ENCODE measurements around the gene TCF23. TPM values are rescaled to one million over a fixed set of nuclear protein-coding genes. Genes with fewer than 3 reads are reported as not detected.
"Not testable (repeated sequence)": the region's sequence is repeated elsewhere in the genome, so short reads cannot be mapped to it uniquely, and the experiment has no call there.

TCF23 gene
- total and polyA plus RNA-seq, 2 donors = 0.05 to 0.14 TPM

- H3K27me3 ChIP-seq (ENCODE audit: control insufficient read depth in 2 of 2, insufficient read depth in 1 of 2, low read length in 1 of 2) = peaks cover 0 to 18% of the 10 kb centered on the region in 2 donors
- H3K4me1 ChIP-seq (ENCODE audit: control insufficient read depth in 2 of 2, insufficient read depth in 2 of 2, low read length in 2 of 2); DNase-seq (ENCODE audit: low read depth in 6 of 9, low spot score in 9 of 9); H3K27ac ChIP-seq (ENCODE audit: low read depth in 1 of 2, low read length in 1 of 2); H3K4me3 ChIP-seq (ENCODE audit: low read length in 2 of 2); H3K36me3 ChIP-seq (ENCODE audit: control insufficient read depth in 2 of 2, insufficient read depth in 2 of 2, low read length in 1 of 2); H3K9me3 ChIP-seq (ENCODE audit: control insufficient read depth in 2 of 2, insufficient read depth in 1 of 2, low read length in 1 of 2): not testable (repeated sequence)
- 97% methylated on average over 49 of the region's 49 CpGs for WGBS
Measured at GRCh38 chr2:27111392-27112078, 37.3 kb upstream of the TCF23 start.

GRCh38 chr2:27115519-27115918, 33.3 kb upstream of the TCF23 start:
- H3K27me3 ChIP-seq (ENCODE audit: control insufficient read depth in 2 of 2, insufficient read depth in 1 of 2, low read length in 1 of 2) = peaks cover 23 to 50% of the 10 kb centered on the region in 2 donors
- no peaks in the 10 kb centered on the region for H3K9me3 ChIP-seq (ENCODE audit: control insufficient read depth in 2 of 2, insufficient read depth in 1 of 2, low read length in 1 of 2)
- 87% methylated on average over 2 of the region's 2 CpGs for WGBS
- no peak overlapping the region for H3K4me3 ChIP-seq (ENCODE audit: low read length in 2 of 2)
- H3K27ac ChIP-seq (ENCODE audit: low read depth in 1 of 2, low read length in 1 of 2) = no peak overlapping the region
- no peaks in the 10 kb centered on the region for H3K36me3 ChIP-seq (ENCODE audit: control insufficient read depth in 2 of 2, insufficient read depth in 2 of 2, low read length in 1 of 2)
- DNase-seq (ENCODE audit: low read depth in 6 of 9, low spot score in 9 of 9) = no peak
- H3K4me1 ChIP-seq (ENCODE audit: control insufficient read depth in 2 of 2, insufficient read depth in 2 of 2, low read length in 2 of 2) = peaks cover 0 to 3% of the 10 kb centered on the region in 2 donors

- WGBS = 46% methylated on average over 14 of the region's 14 CpGs
- H3K27ac ChIP-seq (ENCODE audit: low read depth in 1 of 2, low read length in 1 of 2) = no peak overlapping the region
- peaks cover 0 to 5% of the 10 kb centered on the region in 2 donors for H3K4me1 ChIP-seq (ENCODE audit: control insufficient read depth in 2 of 2, insufficient read depth in 2 of 2, low read length in 2 of 2)
- no peaks in the 10 kb centered on the region for H3K9me3 ChIP-seq (ENCODE audit: control insufficient read depth in 2 of 2, insufficient read depth in 1 of 2, low read length in 1 of 2)
- no peak overlapping the region for H3K4me3 ChIP-seq (ENCODE audit: low read length in 2 of 2)
- H3K27me3 ChIP-seq (ENCODE audit: control insufficient read depth in 2 of 2, insufficient read depth in 1 of 2, low read length in 1 of 2) = peaks cover 35 to 75% of the 10 kb centered on the region in 2 donors
- DNase-seq (ENCODE audit: low read depth in 6 of 9, low spot score in 9 of 9) = no peak
- no peaks in the 10 kb centered on the region for H3K36me3 ChIP-seq (ENCODE audit: control insufficient read depth in 2 of 2, insufficient read depth in 2 of 2, low read length in 1 of 2)
Measured at GRCh38 chr2:27117995-27118524, 30.7 kb upstream of the TCF23 start.

- DNase-seq (ENCODE audit: low read depth in 6 of 9, low spot score in 9 of 9) = no peak
- 6% methylated on average over 84 of the region's 84 CpGs for WGBS
- H3K27ac ChIP-seq (ENCODE audit: low read depth in 1 of 2, low read length in 1 of 2) = no peak within 1 kb of the TSS
- no peaks in the 10 kb centered on the region for H3K9me3 ChIP-seq (ENCODE audit: control insufficient read depth in 2 of 2, insufficient read depth in 1 of 2, low read length in 1 of 2)
- H3K27me3 ChIP-seq (ENCODE audit: control insufficient read depth in 2 of 2, insufficient read depth in 1 of 2, low read length in 1 of 2) = peaks cover 35 to 78% of the 10 kb centered on the region in 2 donors
- peak within 1 kb of the TSS in 1 of 2 donors; percentile 33 for H3K4me3 ChIP-seq (ENCODE audit: low read length in 2 of 2)
- no peaks in the 10 kb centered on the region for H3K36me3 ChIP-seq (ENCODE audit: control insufficient read depth in 2 of 2, insufficient read depth in 2 of 2, low read length in 1 of 2)
- H3K4me1 ChIP-seq (ENCODE audit: control insufficient read depth in 2 of 2, insufficient read depth in 2 of 2, low read length in 2 of 2) = peaks cover 4 to 11% of the 10 kb centered on the region in 2 donors
Measured at GRCh38 chr2:27118525-27119329, 30.1 kb upstream of the TCF23 start, which contains the start of gene CGREF1. TSS of gene CGREF1 (minus strand) at chr2:27119128. CDS start at chr2:27104366, 14,762 bp downstream.

GRCh38 chr2:27119330-27119670, 29.5 kb upstream of the TCF23 start:
- 90% methylated on average over 8 of the region's 8 CpGs for WGBS
- not testable (repeated sequence) for H3K9me3 ChIP-seq (ENCODE audit: control insufficient read depth in 2 of 2, insufficient read depth in 1 of 2, low read length in 1 of 2); H3K27ac ChIP-seq (ENCODE audit: low read depth in 1 of 2, low read length in 1 of 2); H3K36me3 ChIP-seq (ENCODE audit: control insufficient read depth in 2 of 2, insufficient read depth in 2 of 2, low read length in 1 of 2); H3K4me3 ChIP-seq (ENCODE audit: low read length in 2 of 2); DNase-seq (ENCODE audit: low read depth in 6 of 9, low spot score in 9 of 9)
- peaks cover 5 to 14% of the 10 kb centered on the region in 2 donors for H3K4me1 ChIP-seq (ENCODE audit: control insufficient read depth in 2 of 2, insufficient read depth in 2 of 2, low read length in 2 of 2)
- peaks cover 35 to 84% of the 10 kb centered on the region in 2 donors for H3K27me3 ChIP-seq (ENCODE audit: control insufficient read depth in 2 of 2, insufficient read depth in 1 of 2, low read length in 1 of 2)

- H3K36me3 ChIP-seq (ENCODE audit: control insufficient read depth in 2 of 2, insufficient read depth in 2 of 2, low read length in 1 of 2) = no peaks in the 10 kb centered on the region
- peaks cover 5 to 14% of the 10 kb centered on the region in 2 donors for H3K4me1 ChIP-seq (ENCODE audit: control insufficient read depth in 2 of 2, insufficient read depth in 2 of 2, low read length in 2 of 2)
- H3K9me3 ChIP-seq (ENCODE audit: control insufficient read depth in 2 of 2, insufficient read depth in 1 of 2, low read length in 1 of 2) = no peaks in the 10 kb centered on the region
- H3K27me3 ChIP-seq (ENCODE audit: control insufficient read depth in 2 of 2, insufficient read depth in 1 of 2, low read length in 1 of 2) = peaks cover 35 to 76% of the 10 kb centered on the region in 2 donors
- H3K27ac ChIP-seq (ENCODE audit: low read depth in 1 of 2, low read length in 1 of 2) = no peak overlapping the region
- DNase-seq (ENCODE audit: low read depth in 6 of 9, low spot score in 9 of 9) = no peak
- no peak overlapping the region for H3K4me3 ChIP-seq (ENCODE audit: low read length in 2 of 2)
- WGBS = 88% methylated on average over 2 of the region's 2 CpGs
Measured at GRCh38 chr2:27121906-27122305, 26.9 kb upstream of the TCF23 start.

GRCh38 chr2:27122791-27123190, 26.0 kb upstream of the TCF23 start:
- no peak for DNase-seq (ENCODE audit: low read depth in 6 of 9, low spot score in 9 of 9)
- peaks cover 34 to 67% of the 10 kb centered on the region in 2 donors for H3K27me3 ChIP-seq (ENCODE audit: control insufficient read depth in 2 of 2, insufficient read depth in 1 of 2, low read length in 1 of 2)
- 98% methylated on average over 7 of the region's 7 CpGs for WGBS
- H3K9me3 ChIP-seq (ENCODE audit: control insufficient read depth in 2 of 2, insufficient read depth in 1 of 2, low read length in 1 of 2) = no peaks in the 10 kb centered on the region
- peaks cover 5 to 14% of the 10 kb centered on the region in 2 donors for H3K4me1 ChIP-seq (ENCODE audit: control insufficient read depth in 2 of 2, insufficient read depth in 2 of 2, low read length in 2 of 2)
- H3K4me3 ChIP-seq (ENCODE audit: low read length in 2 of 2) = no peak overlapping the region
- H3K27ac ChIP-seq (ENCODE audit: low read depth in 1 of 2, low read length in 1 of 2) = no peak overlapping the region
- H3K36me3 ChIP-seq (ENCODE audit: control insufficient read depth in 2 of 2, insufficient read depth in 2 of 2, low read length in 1 of 2) = no peaks in the 10 kb centered on the region

- peak in 5 of 9 donors; percentile 13 to 48 (median 28) for DNase-seq (ENCODE audit: low read depth in 6 of 9, low spot score in 9 of 9)
- WGBS = 9% methylated on average over 47 of the region's 47 CpGs
Measured at GRCh38 chr2:27123302-27124150, 25.3 kb upstream of the TCF23 start, which contains the start of gene ABHD1. TSS of gene ABHD1 (plus strand) at chr2:27123815. CDS start at chr2:27123949, 134 bp downstream.

More at GRCh38 chr2:27123302-27124150, 25.3 kb upstream of the TCF23 start, which contains the start of gene ABHD1:
- Histone ChIP-seq H3K27ac (ENCODE audit: low read depth in 1 of 2, low read length in 1 of 2) (no peak within 1 kb of the TSS), H3K9me3 (ENCODE audit: control insufficient read depth in 2 of 2, insufficient read depth in 1 of 2, low read length in 1 of 2) (no peaks in the 10 kb centered on the region), H3K36me3 (ENCODE audit: control insufficient read depth in 2 of 2, insufficient read depth in 2 of 2, low read length in 1 of 2) (no peaks in the 10 kb centered on the region), H3K27me3 (ENCODE audit: control insufficient read depth in 2 of 2, insufficient read depth in 1 of 2, low read length in 1 of 2) (peaks cover 27 to 60% of the 10 kb centered on the region in 2 donors), H3K4me3 (ENCODE audit: low read length in 2 of 2) (peak within 1 kb of the TSS; percentile 48 to 68), H3K4me1 (ENCODE audit: control insufficient read depth in 2 of 2, insufficient read depth in 2 of 2, low read length in 2 of 2) (peaks cover 5 to 14% of the 10 kb centered on the region in 2 donors)

Data from thymus (tissue), 11 donors.